Panc1 (cell line): Measurements from ENCODE around the gene CAMP.

Experiments used
- CTCF ChIP-seq: fragments of 450-650 bp; IDR thresholded peaks from 2 replicates; pipeline ENCODE4 v1.5.1; 2017; ENCODE audit warnings: mild to moderate bottlenecking
- POLR2AphosphoS5 ChIP-seq: IDR thresholded peaks from 2 replicates; pipeline ENCODE4 v1.6.1; 2012; ENCODE audit warnings: mild to moderate bottlenecking, low read depth, low read length, moderate library complexity
- REST ChIP-seq, 2 experiments: IDR thresholded peaks; 2 replicates each; pipeline ENCODE4 v1.6.1; 2011 to 2012; ENCODE audit warnings: low read depth in 2 of 2, control low read depth in 1 of 2, low read length in 1 of 2, mild to moderate bottlenecking in 1 of 2, moderate library complexity in 1 of 2; ENCODE audit not compliant: insufficient read depth in 1 of 2
- SIN3A ChIP-seq: IDR thresholded peaks from 2 replicates; pipeline ENCODE4 v1.6.1; 2012; ENCODE audit warnings: low read depth, mild to moderate bottlenecking, low read length, moderate library complexity, borderline replicate concordance; ENCODE audit not compliant: insufficient read depth

DNA sequence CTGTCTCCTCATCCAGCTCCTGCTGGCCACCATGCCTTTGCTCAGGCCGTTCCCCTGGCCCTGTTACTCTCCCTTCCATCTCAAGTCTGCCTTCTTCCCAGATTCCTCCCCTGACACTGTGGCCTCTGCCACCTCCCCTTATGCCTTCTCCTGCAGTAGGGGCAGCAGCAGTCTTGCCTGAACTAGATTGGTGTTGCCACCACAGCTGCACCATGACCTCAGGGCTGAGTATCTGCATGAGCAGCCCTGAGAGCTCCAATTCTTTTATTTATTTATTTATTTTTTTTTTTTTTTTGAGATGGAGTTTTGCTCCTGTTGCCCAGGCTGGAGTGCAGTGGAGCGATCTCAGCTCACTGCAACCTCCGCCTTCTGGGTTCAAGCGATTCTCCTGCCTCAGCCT is 13.8 kb upstream of the CAMP start:
- TF ChIP-seq CTCF (no peak), REST (IDR thresholded peaks at IDR 0.05; ENCODE audit: insufficient read depth in 1 of 2, low read depth in 2 of 2, low read length in 1 of 2) (no peak), POLR2AphosphoS5 (no peak), SIN3A (no peak)
